A549 (cell line): Measurements from ENCODE around the gene RMND5B. TPM values are rescaled to one million over a fixed set of nuclear protein-coding genes. Genes with fewer than 3 reads are reported as not detected.

Experiments
- ATAC-seq, 2 experiments: fragments of 200-7000 bp in 1 of 2; fragments of >200 bp in 1 of 2; cut with Nextera tagmentation in 1 of 2; cut with Tn5 transposase in 1 of 2; 3 replicates each; pipeline versions ENCODE4 v1.8.0 to v1.9.1; 2018 to 2020; ENCODE audit warnings: mild to moderate bottlenecking in 1 of 2, moderate library complexity in 1 of 2
- CTCF ChIA-PET: fragments of 300-600 bp; sonication (Branson Sonifier 250); formaldehyde crosslinking; extraction: SDS; loops from one replicate; lab custom pipeline; 2021; ENCODE audit warnings: antibody characterized with exemption, inconsistent platforms; lab: Yijun Ruan, JAX
- POLR2A ChIA-PET: fragments of 350-600 bp; formaldehyde crosslinking; extraction: SDS; loops from one replicate; lab custom pipeline; 2021; ENCODE audit warnings: antibody characterized with exemption, inconsistent platforms; lab: Yijun Ruan, JAX
- DNase-seq, 2 experiments: peaks; one replicate each; pipeline versions ENCODE4 v3.0.0 to v3.0.0-alpha.2; 2011 to 2016; ENCODE audit warnings: low read depth in 1 of 2, low spot score in 1 of 2
- FAIRE-seq: peaks from 2 replicates; lab custom pipeline; 2011; peaks lifted over from hg19 to GRCh38; lab: Jason Lieb, UNC
- H3K27ac ChIP-seq, 2 experiments: fragments of >200 bp; sonication (Bioruptor Twin); formaldehyde crosslinking; 3 replicates each; pipeline ENCODE4 v1.5.1; 2016 to 2017
- H3K4me1 ChIP-seq: fragments of >200 bp; sonication (Bioruptor Twin); formaldehyde crosslinking; 3 replicates; pipeline ENCODE4 v1.6.1; 2016
- H3K4me2 ChIP-seq: fragments of >200 bp; sonication (Bioruptor Twin); formaldehyde crosslinking; 3 replicates; pipeline ENCODE4 v1.6.1; 2016
- H3K4me3 ChIP-seq: fragments of >200 bp; sonication (Bioruptor Twin); formaldehyde crosslinking; 3 replicates; pipeline ENCODE4 v1.5.1; 2016
- H3K9me3 ChIP-seq: fragments of >200 bp; sonication (Bioruptor Twin); formaldehyde crosslinking; 3 replicates; pipeline ENCODE4 v1.6.1; 2016
- ATOH8 ChIP-seq: fragments of 250-450 bp; sonication (Bioruptor Pico); IDR thresholded peaks from 2 replicates; pipeline ENCODE4 v1.5.0; 2020; ENCODE audit warnings: low read depth, mild to moderate bottlenecking, moderate library complexity
- BCL3 ChIP-seq: fragments of >200 bp; sonication (Bioruptor Twin); formaldehyde crosslinking; IDR thresholded peaks from 3 replicates; pipeline ENCODE4 v1.6.1; 2016
- BHLHE40 ChIP-seq: IDR thresholded peaks from 2 replicates; pipeline ENCODE4 v1.6.1; 2012; ENCODE audit warnings: low read depth, low read length, inconsistent platforms
- E2F6 ChIP-seq: IDR thresholded peaks from 2 replicates; pipeline ENCODE4 v1.6.1; 2012; ENCODE audit warnings: low read depth, borderline replicate concordance
- ELK1 ChIP-seq: fragments of 150-350 bp; IDR thresholded peaks from 2 replicates; pipeline ENCODE4 v1.6.1; 2014; ENCODE audit warnings: low read depth, mild to moderate bottlenecking, low read length
- GATA3 ChIP-seq: IDR thresholded peaks from 2 replicates; pipeline ENCODE4 v1.6.1; 2012; ENCODE audit warnings: borderline replicate concordance
- HMGXB4 ChIP-seq: fragments of 250-450 bp; sonication (Bioruptor Pico); IDR thresholded peaks from 2 replicates; pipeline ENCODE4 v1.5.0; 2021; ENCODE audit warnings: mild to moderate bottlenecking, moderate library complexity, borderline replicate concordance
- JUN ChIP-seq, 2 experiments: fragments of >200 bp; sonication (Bioruptor Twin); formaldehyde crosslinking; IDR thresholded peaks; 2 replicates in 1 of 2; 3 replicates in 1 of 2; pipeline ENCODE4 v1.6.1; 2016 to 2017
- JUNB ChIP-seq: fragments of >200 bp; sonication (Bioruptor Twin); formaldehyde crosslinking; IDR thresholded peaks from 2 replicates; pipeline ENCODE4 v1.6.1; 2016
- MAX ChIP-seq: IDR thresholded peaks from 2 replicates; pipeline ENCODE4 v1.6.1; 2012
- PBX3 ChIP-seq: IDR thresholded peaks from 2 replicates; pipeline ENCODE4 v1.6.1; 2012
- PHF8 ChIP-seq: fragments of 200-600 bp; sonication (generic); IDR thresholded peaks from 2 replicates; pipeline ENCODE4 v1.6.1; 2016; ENCODE audit warnings: low read depth, mild to moderate bottlenecking, antibody characterized with exemption, moderate library complexity, borderline replicate concordance
- POLR2A ChIP-seq: IDR thresholded peaks from 2 replicates; pipeline ENCODE4 v1.6.1; 2012; ENCODE audit warnings: mild to moderate bottlenecking, low read length
- RAD21 ChIP-seq, 2 experiments: fragments of >200 bp in 1 of 2; sonication (Bioruptor Twin) in 1 of 2; formaldehyde crosslinking in 1 of 2; IDR thresholded peaks in 1 of 2; conservative IDR thresholded peaks in 1 of 2; 2 replicates in 1 of 2; 3 replicates in 1 of 2; pipeline ENCODE4 v1.6.1; 2012 to 2018; ENCODE audit warnings: inconsistent platforms in 1 of 2
- REST ChIP-seq: fragments of 200-600 bp; sonication (generic); IDR thresholded peaks from 2 replicates; pipeline ENCODE4 v1.6.1; 2016; ENCODE audit warnings: antibody characterized with exemption, mild to moderate bottlenecking, moderate library complexity
- SMC3 ChIP-seq: fragments of >200 bp; sonication (Bioruptor Twin); formaldehyde crosslinking; IDR thresholded peaks from 3 replicates; pipeline ENCODE4 v1.6.1; 2018; ENCODE audit warnings: inconsistent platforms
- TFCP2L1 ChIP-seq: fragments of 250-450 bp; sonication (Bioruptor Pico); IDR thresholded peaks from 2 replicates; pipeline ENCODE4 v1.5.0; 2021; ENCODE audit warnings: mild to moderate bottlenecking
- WGBS: methylation state at CpG from one replicate; pipeline ENCODE4 v1.1.6; 2017; ENCODE audit errors: missing lambda C conversion rate; 5-methylcytosine and 5-hydroxymethylcytosine counted together
- polyA minus RNA-seq: library from RNA; depleted of rRNA, polyadenylated mRNA; stranded (reverse); fragments of >200 nt; gene quantifications from 2 replicates; pipeline ENCODE4 v1.2.3, GENCODE V29; 2011; rRNA and poly(A)+ RNA removed
- polyA plus RNA-seq, 4 experiments: library from polyadenylated mRNA; depleted of rRNA in 3 of 4; stranded (reverse); fragments of >200 nt; fragmentation: RNase III in 1 of 4; extraction: RNeasy Plus Mini Kit Qiagen cat#74134 plus additional on column Dnase treatment in 1 of 4; gene quantifications; 2 replicates in 3 of 4; 3 replicates in 1 of 4; pipeline ENCODE4 v1.2.3, GENCODE V29; 2011 to 2017

RMND5B gene
- polyA plus RNA-seq (2011; rRNA removed) (30.3 and 31.8 TPM in 2 replicates), polyA plus RNA-seq (2017; fragmentation: RNase III; extraction: RNeasy Plus Mini Kit Qiagen cat#74134 plus additional on column Dnase treatment) (18.1 to 20.2 TPM (median 19.4 TPM) in 3 replicates), polyA minus RNA-seq (37.9 and 48.4 TPM in 2 replicates)
- 39.5 and 42.4 TPM in 2 replicates for polyA plus RNA-seq (2012; cell fraction: cytosol; rRNA removed)
- polyA plus RNA-seq (2012; cell fraction: nucleus; rRNA removed) = 55.4 and 59.6 TPM in 2 replicates

- TF ChIP-seq ELK1 = no peak
- TF ChIP-seq MAX = peak; percentile 87; the same call in 1 of the 2 replicates
- no peak for TF ChIP-seq ATOH8
- peak; percentile 93 for TF ChIP-seq PHF8
- peak; percentile 71; the same call in 1 of the 2 replicates for TF ChIP-seq BHLHE40
- peak; percentile 57 for TF ChIP-seq POLR2A
- peak; percentile 73 for TF ChIP-seq GATA3
- no peak for TF ChIP-seq REST
- no peak for TF ChIP-seq JUNB
- peak; percentile 74; the same call in 1 of the 2 replicates for TF ChIP-seq E2F6
- TF ChIP-seq RAD21 (conservative IDR thresholded peaks at IDR 0.05 in 1 of 2, IDR thresholded peaks at IDR 0.05 in 1 of 2) = 0 out of 5 replicates have a peak, but pooled peaks of 1 of the 2 experiments have one; percentile 15
- peak; percentile 95; the same call in 2 of the 3 replicates for TF ChIP-seq BCL3
- TF ChIP-seq JUN (IDR thresholded peaks at IDR 0.05) = peak; percentile 69 to 89; a peak in 4 of 5 replicates
- peak; percentile 56; the same call in 1 of the 2 replicates for TF ChIP-seq HMGXB4 (CRISPR knock-in tag)
- peak; percentile 66; the same call in 1 of the 2 replicates for TF ChIP-seq PBX3
- TF ChIP-seq SMC3 = no peak
- peak; percentile 68; the same call in 1 of the 2 replicates for TF ChIP-seq TFCP2L1
- FAIRE-seq (no peak), ATAC-seq (peak; percentile 94), DNase-seq (peak; percentile 84 to 86)
- ChIA-PET POLR2A (interaction anchor here (0.6 kb wide), 1 partner anchor 23 kb away, joined by 3 read pairs; the partner anchor contains the start of gene NHP2), CTCF (interaction anchor here (1.1 to 2.2 kb wide), 6 partner anchors 10 to 55 kb away, joined by 3 to 9 read pairs (median 3); no protein-coding TSS in a partner anchor)
- Histone ChIP-seq H3K4me2 (peak within 1 kb of the TSS; percentile 81), H3K9me3 (no peaks in the 10 kb centered on the region), H3K4me1 (peaks cover 7% of the 10 kb centered on the region; the same call in 1 of the 3 replicates), H3K27ac (peak within 1 kb of the TSS; percentile 94 to 98), H3K4me3 (peak within 1 kb of the TSS; percentile 77)
- WGBS = 2% methylated on average over 18 of the region's 102 CpGs
These were observed at the start of gene RMND5B for GRCh38 chr5:178130576-178131445. Gene RMND5B, plus strand, starts transcription at chr5:178131014. Its CDS starts 7,106 bp downstream, at chr5:178138120.
